GM12892 (cell line): ENCODE measurements around the gene HOXC4.

Source experiments
- POLR2A ChIP-seq: IDR thresholded peaks from 2 replicates; pipeline ENCODE4 v1.6.1; 2011; ENCODE audit warnings: low read depth, low read length, control low read depth
- POLR2AphosphoS5 ChIP-seq: IDR thresholded peaks from 2 replicates; pipeline ENCODE4 v1.6.1; 2011; ENCODE audit warnings: low read depth, low read length, control low read depth

GRCh38 chr12:54034785-54035310 lies 18.8 kb upstream of the HOXC4 start:
- TF ChIP-seq POLR2AphosphoS5 (no peak), POLR2A (no peak)
